GM23248 (cell line): ENCODE measurements around the gene AK9.

Experiments
- EZH2 ChIP-seq: fragments of 200-600 bp; sonication (generic); IDR thresholded peaks from 2 replicates; pipeline ENCODE4 v1.6.1; 2018; ENCODE audit warnings: antibody characterized with exemption, mild to moderate bottlenecking; ENCODE audit not compliant: insufficient read depth, poor library complexity, severe bottlenecking
- EZH2phosphoT487 ChIP-seq: fragments of 200-600 bp; sonication (generic); IDR thresholded peaks from 2 replicates; pipeline ENCODE4 v1.6.1; 2018; ENCODE audit warnings: antibody characterized with exemption, moderate library complexity, mild to moderate bottlenecking, low read depth; ENCODE audit not compliant: insufficient read depth

DNA sequence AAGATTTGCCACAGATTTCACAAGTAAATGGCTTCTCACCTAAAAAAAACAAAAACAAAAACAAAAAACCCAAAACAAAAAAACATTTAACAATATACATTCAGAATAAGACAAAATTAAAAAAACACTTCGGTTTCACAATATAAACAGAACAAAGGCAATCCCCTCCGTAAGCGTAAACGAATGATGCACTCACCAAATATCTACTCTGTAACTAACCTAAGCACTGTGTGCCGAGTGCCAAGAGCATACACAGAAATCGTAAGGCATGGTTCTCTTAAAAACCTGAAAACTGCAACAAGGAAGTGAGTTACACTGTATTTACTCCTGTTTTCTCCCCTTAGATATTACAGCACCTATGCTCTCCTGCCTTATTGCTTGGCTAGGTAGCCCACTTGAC is 223.3 kb downstream of the AK9 start:
- TF ChIP-seq EZH2phosphoT487 (no peak), EZH2 (no peak)
